ENCODE data around the gene PAPPA. TPM values are rescaled to one million over a fixed set of nuclear protein-coding genes. Genes with fewer than 3 reads are reported as not detected.

Gene PAPPA
- total RNA-seq, 1 experiment from 2014 or later, result 0.17 TPM

- Mint-ChIP-seq H3K4me3 (no peak overlapping the region), H3K36me3 (ENCODE audit: insufficient read depth in 1 of 3, low read depth in 3 of 3) (no peaks in the 10 kb centered on the region), H3K4me1 (peaks cover 27 to 43% of the 10 kb centered on the region in 2 experiments), H3K27ac (no peak overlapping the region), H3K9me3 (no peaks in the 10 kb centered on the region; a peak in 1 of 5 replicates), H3K27me3 (ENCODE audit: low read depth) (peaks cover 94% of the 10 kb centered on the region)
- H3K9me3 ChIP-seq (ENCODE audit: control insufficient read depth, low read depth, low read length), result no peaks in the 10 kb centered on the region
- peaks cover 55% of the 10 kb centered on the region for H3K27me3 ChIP-seq (ENCODE audit: insufficient read depth, low read length)
- TF ChIP-seq CTCF (conservative IDR thresholded peaks at IDR 0.05), result no peak
- no peak overlapping the region for H3K27ac ChIP-seq (ENCODE audit: insufficient read length, low read depth, low read length)
- no peak overlapping the region for H2AK5ac ChIP-seq (ENCODE audit: insufficient read length, low read length)
- no peak overlapping the region for H3K56ac ChIP-seq (ENCODE audit: insufficient read length, low read depth, low read length)
- H3K23me2 ChIP-seq (ENCODE audit: insufficient read length, low read depth, low read length, poor library complexity, severe bottlenecking), result no peaks in the 10 kb centered on the region
- H3K4me2 ChIP-seq (ENCODE audit: insufficient read depth, insufficient read length, low read length), result no peak overlapping the region
- H4K5ac ChIP-seq (ENCODE audit: insufficient read length, low read depth, low read length), result no peak overlapping the region
- H2BK5ac ChIP-seq (ENCODE audit: insufficient read length, low read length), result no peak overlapping the region
- H3K18ac ChIP-seq (ENCODE audit: insufficient read length, low read depth, low read length), result no peak overlapping the region
- no peak overlapping the region for H4K8ac ChIP-seq (replicated peaks; ENCODE audit: insufficient read length, low read depth, low read length)
- 0 out of 2 replicates have a peak, but pooled peaks cover 3% of the 10 kb centered on the region for H3K4me1 ChIP-seq (ENCODE audit: insufficient read depth, low read length)
- no peak overlapping the region for H3K14ac ChIP-seq (ENCODE audit: insufficient read depth, low read length)
- WGBS (ENCODE audit: extremely low coverage, insufficient read length, low lambda C conversion rate), result no CpG with 5 or more reads among the region's 3 CpGs
- H2BK15ac ChIP-seq (ENCODE audit: low read depth, low read length), result no peak overlapping the region
- no peak overlapping the region for H3K9ac ChIP-seq (ENCODE audit: extremely low read depth, insufficient read length, low read length)
- DNase-seq, result no peak
- H2BK20ac ChIP-seq (ENCODE audit: low read depth, low read length, poor library complexity, severe bottlenecking), result no peak overlapping the region
- H3T11ph ChIP-seq (ENCODE audit: low read length), result no peak overlapping the region
- no peak overlapping the region for H3K23ac ChIP-seq (ENCODE audit: insufficient read length, low read depth, low read length)
- H4K91ac ChIP-seq (ENCODE audit: insufficient read length, low read depth, low read length), result no peak overlapping the region
- no peak overlapping the region for H2BK12ac ChIP-seq (ENCODE audit: insufficient read length, low read depth, low read length)
- H3K79me2 ChIP-seq (ENCODE audit: insufficient read depth, low read length), result no peaks in the 10 kb centered on the region
- no peaks in the 10 kb centered on the region for H3K79me1 ChIP-seq (ENCODE audit: insufficient read depth, low read depth, low read length, poor library complexity, severe bottlenecking)
- no peak overlapping the region for H3K4ac ChIP-seq (ENCODE audit: low read depth, low read length)
- no peak overlapping the region for H2AFZ ChIP-seq (ENCODE audit: low read length)
- no peak overlapping the region for H2BK120ac ChIP-seq (ENCODE audit: low read depth, low read length, poor library complexity, severe bottlenecking)
- no peaks in the 10 kb centered on the region for H4K20me1 ChIP-seq (ENCODE audit: control insufficient read depth, insufficient read depth, insufficient read length)
Measured at GRCh38 chr9:116270546-116270945, 117.0 kb downstream of the PAPPA start.

All from H9 (cell line).